HCT116 (cell line): ENCODE data around the gene HMGCLL1. TPM values are rescaled to one million over a fixed set of nuclear protein-coding genes. Genes with fewer than 3 reads are reported as not detected.

ENCODE experiments used
- ATAC-seq: fragments of 200-7000 bp; cut with Tn5 transposase; 2 replicates; pipeline ENCODE4 v1.9.1; 2020; ENCODE audit warnings: mild to moderate bottlenecking, moderate library complexity
- BruUV-seq: library from RNA; stranded (reverse); fragments of 400-500 nt; replicated peaks from 2 replicates; lab custom pipeline; 2021; lab: Mats Ljungman, UMichigan
- CTCF ChIA-PET: fragments of 300-600 bp; sonication (Branson Sonifier 250); formaldehyde crosslinking; loops from one replicate; lab custom pipeline; 2021; ENCODE audit warnings: antibody characterized with exemption; lab: Charles Lee
- POLR2A ChIA-PET: fragments of 300-600, 350-600 bp; sonication (Branson Sonifier 250); formaldehyde crosslinking; loops from one replicate; lab custom pipeline; 2021; ENCODE audit warnings: antibody characterized with exemption; lab: Charles Lee
- RAD21 ChIA-PET, 2 experiments: fragments of 300-600 bp; sonication (Branson Sonifier 250); formaldehyde crosslinking; loops; one replicate each; lab custom pipeline; 2023; ENCODE audit warnings: low total read pairs in 2 of 2; ENCODE audit not compliant: uncharacterized antibody in 2 of 2, unreplicated experiment in 2 of 2, low non-redundant PET in 1 of 2; lab: Charles Lee
- DNase-seq: peaks from one replicate; pipeline ENCODE4 v3.0.0-alpha.2; 2010; ENCODE audit warnings: low read depth, low spot score
- H2AFZ ChIP-seq: fragments of 200-600 bp; shearing (Covaris generic), sonication (generic); 2 replicates; pipeline ENCODE4 v1.6.1; 2017; ENCODE audit warnings: low read depth, mixed run types, mixed read lengths, antibody characterized with exemption, low read length; ENCODE audit not compliant: poor library complexity, severe bottlenecking
- H3K27ac ChIP-seq: 2 replicates; pipeline ENCODE4 v1.5.1; 2012; ENCODE audit warnings: low read depth, low read length
- H3K27me3 ChIP-seq: fragments of 200-600 bp; sonication (generic); 2 replicates; pipeline ENCODE4 v1.6.1; 2016; ENCODE audit warnings: mixed run types, low read length, mixed read lengths; ENCODE audit not compliant: insufficient read depth
- H3K36me3 ChIP-seq, 2 experiments: fragments of 200-500 bp in 1 of 2; fragments of 200-600 bp in 1 of 2; sonication (Bioruptor generic) in 1 of 2; sonication (generic) in 1 of 2; 2 replicates each; pipeline versions ENCODE4 v1.5.1 to v1.6.1; 2014 to 2016; ENCODE audit warnings: low read length in 2 of 2, inconsistent platforms in 1 of 2, mixed read lengths in 1 of 2, mixed run types in 1 of 2; ENCODE audit not compliant: insufficient read depth in 2 of 2, control insufficient read depth in 1 of 2
- H3K4me1 ChIP-seq, 2 experiments: fragments of 200-600 bp in 1 of 2; sonication (generic) in 1 of 2; 2 replicates each; pipeline versions ENCODE4 v1.5.1 to v1.6.1; 2012 to 2017; ENCODE audit warnings: low read length in 2 of 2, inconsistent platforms in 1 of 2, mild to moderate bottlenecking in 1 of 2, mixed read lengths in 1 of 2, mixed run types in 1 of 2, moderate library complexity in 1 of 2; ENCODE audit not compliant: insufficient read depth in 2 of 2, control insufficient read depth in 1 of 2
- H3K4me2 ChIP-seq: fragments of 200-600 bp; sonication (generic); 2 replicates; pipeline ENCODE4 v1.6.1; 2017; ENCODE audit warnings: mixed run types, low read length, mixed read lengths
- H3K4me3 ChIP-seq, 2 experiments: fragments of 200-600 bp in 1 of 2; sonication (generic) in 1 of 2; replicated peaks in 1 of 2; 2 replicates each; pipeline ENCODE4 v1.5.1; 2011 to 2016; ENCODE audit warnings: low read length in 2 of 2, control low read depth in 1 of 2, low read depth in 1 of 2, mild to moderate bottlenecking in 1 of 2, mixed read lengths in 1 of 2, mixed run types in 1 of 2
- H3K79me2 ChIP-seq: fragments of 200-600 bp; sonication (generic); 2 replicates; pipeline ENCODE4 v1.6.1; 2017; ENCODE audit warnings: mild to moderate bottlenecking, mixed run types, low read length, moderate library complexity, mixed read lengths; ENCODE audit not compliant: insufficient read depth
- H3K9ac ChIP-seq: fragments of 200-600 bp; sonication (generic); 2 replicates; pipeline ENCODE4 v1.6.1; 2016; ENCODE audit warnings: low read length, mixed read lengths
- H3K9me2 ChIP-seq: fragments of 200-600 bp; sonication (generic), shearing (Covaris generic); 2 replicates; pipeline ENCODE4 v1.6.1; 2017; ENCODE audit warnings: mixed run types, mild to moderate bottlenecking, moderate library complexity; ENCODE audit not compliant: insufficient read depth
- H3K9me3 ChIP-seq, 2 experiments: fragments of 200-500 bp in 1 of 2; fragments of 200-600 bp in 1 of 2; sonication (Bioruptor generic) in 1 of 2; sonication (generic) in 1 of 2; 2 replicates each; pipeline ENCODE4 v1.6.1; 2014 to 2017; ENCODE audit warnings: low read length in 2 of 2, mixed read lengths in 2 of 2, inconsistent platforms in 1 of 2, low read depth in 1 of 2, mild to moderate bottlenecking in 1 of 2, mixed run types in 1 of 2, moderate library complexity in 1 of 2; ENCODE audit not compliant: control insufficient read depth in 1 of 2, insufficient read depth in 1 of 2
- H4K20me1 ChIP-seq: fragments of 200-600 bp; sonication (generic), shearing (Covaris generic); 2 replicates; pipeline ENCODE4 v1.6.1; 2017; ENCODE audit warnings: mixed run types, mild to moderate bottlenecking, moderate library complexity; ENCODE audit not compliant: insufficient read depth
- ATF3 ChIP-seq: IDR thresholded peaks from 2 replicates; pipeline ENCODE4 v1.6.1; 2012
- CBX3 ChIP-seq: IDR thresholded peaks from 2 replicates; pipeline ENCODE4 v1.6.1; 2012; ENCODE audit warnings: low read depth
- EZH2 ChIP-seq: fragments of 200-600 bp; sonication (generic); IDR thresholded peaks from 2 replicates; pipeline ENCODE4 v1.6.1; 2017; ENCODE audit warnings: antibody characterized with exemption, mixed run types
- EZH2phosphoT487 ChIP-seq: fragments of 200-600 bp; IDR thresholded peaks from 2 replicates; pipeline ENCODE4 v1.6.1; 2018; ENCODE audit warnings: antibody characterized with exemption, borderline replicate concordance
- FOSL1 ChIP-seq: IDR thresholded peaks from 2 replicates; pipeline ENCODE4 v1.6.1; 2012; ENCODE audit warnings: low read depth
- JUND ChIP-seq: IDR thresholded peaks from 2 replicates; pipeline ENCODE4 v1.6.1; 2012
- MAX ChIP-seq: IDR thresholded peaks from 2 replicates; pipeline ENCODE4 v1.6.1; 2012
- POLR2AphosphoS5 ChIP-seq: IDR thresholded peaks from 2 replicates; pipeline ENCODE4 v1.6.1; 2011; ENCODE audit warnings: mild to moderate bottlenecking, low read depth, low read length, moderate library complexity
- RAD21 ChIP-seq: IDR thresholded peaks from 2 replicates; pipeline ENCODE4 v1.6.1; 2012; ENCODE audit warnings: low read depth, mild to moderate bottlenecking
- SIN3A ChIP-seq: IDR thresholded peaks from 2 replicates; pipeline ENCODE4 v1.6.1; 2012; ENCODE audit warnings: low read depth
- SP1 ChIP-seq: IDR thresholded peaks from 2 replicates; pipeline ENCODE4 v1.6.1; 2012; ENCODE audit warnings: low read depth
- SRF ChIP-seq: IDR thresholded peaks from 2 replicates; pipeline ENCODE4 v1.6.1; 2012; ENCODE audit warnings: low read depth
- YY1 ChIP-seq: IDR thresholded peaks from 2 replicates; pipeline ENCODE4 v1.6.1; 2011; ENCODE audit warnings: low read length, low read depth, moderate library complexity, mild to moderate bottlenecking; ENCODE audit not compliant: insufficient replicate concordance; ENCODE audit errors: extremely low read depth
- ZBTB33 ChIP-seq: IDR thresholded peaks from 2 replicates; pipeline ENCODE4 v1.6.1; 2011; ENCODE audit warnings: mild to moderate bottlenecking, low read length, moderate library complexity; ENCODE audit not compliant: insufficient replicate concordance; ENCODE audit errors: extremely low read depth
- ZFX ChIP-seq: fragments of 450-650 bp; IDR thresholded peaks from 2 replicates; pipeline ENCODE4 v1.6.1; 2017
- ZNF274 ChIP-seq: fragments of 200-500 bp; sonication (Bioruptor generic); IDR thresholded peaks from 2 replicates; pipeline ENCODE4 v1.6.1; 2014; ENCODE audit warnings: mild to moderate bottlenecking, low read depth, low read length, inconsistent platforms
- intact Hi-C: fragments of 100-400 bp; cut with micrococcal nuclease; formaldehyde crosslinking; loops from 2 replicates; pipeline ENCODE4 v1.10.0; 2022
- total RNA-seq: library from RNA; stranded (reverse); gene quantifications from one replicate; pipeline ENCODE4 v1.2.1, GENCODE V29; 2021; ENCODE audit not compliant: unreplicated experiment

HMGCLL1 gene
- total RNA-seq, 1 experiment from 2014 or later: not detected

- no peak for TF ChIP-seq MAX
- no peak for TF ChIP-seq JUND
- no peak for TF ChIP-seq ATF3
- TF ChIP-seq SP1: no peak
- no peak for TF ChIP-seq EZH2phosphoT487
- no peak for TF ChIP-seq POLR2AphosphoS5
Measured at GRCh38 chr6:55511122-55511800, 67.7 kb downstream of the HMGCLL1 start (continued).

GRCh38 chr6:55499591-55499990 is 79.4 kb downstream of the HMGCLL1 start:
- no peaks in the 10 kb centered on the region for H3K4me1 ChIP-seq
- H4K20me1 ChIP-seq: no peaks in the 10 kb centered on the region
- H3K27me3 ChIP-seq: peaks cover 16% of the 10 kb centered on the region
- ATAC-seq (no peak), DNase-seq (no peak)
- no peak overlapping the region for H3K9ac ChIP-seq
- no TSS peak for BruUV-seq
- no peaks in the 10 kb centered on the region for H3K9me2 ChIP-seq
- no peak overlapping the region for H3K4me2 ChIP-seq
- TF ChIP-seq YY1: no peak
- no peak for TF ChIP-seq ZFX
- TF ChIP-seq ATF3: no peak
- no peak for TF ChIP-seq ZBTB33
- no peak for TF ChIP-seq SRF
- TF ChIP-seq SIN3A: no peak
- TF ChIP-seq RAD21: no peak
- no peak for TF ChIP-seq EZH2
- TF ChIP-seq ZNF274: no peak
- no peak for TF ChIP-seq FOSL1
- TF ChIP-seq CBX3: no peak
- TF ChIP-seq SP1: no peak
- ChIA-PET CTCF (no interaction called here), POLR2A (no interaction called here), RAD21 (no interaction called here)
- H3K9me3 ChIP-seq: no peaks in the 10 kb centered on the region
- no peak overlapping the region for H2AFZ ChIP-seq
- intact Hi-C loops: no loop called here
- no peak overlapping the region for H3K4me3 ChIP-seq
- no peak overlapping the region for H3K27ac ChIP-seq
- no peaks in the 10 kb centered on the region for H3K79me2 ChIP-seq
- no peaks in the 10 kb centered on the region for H3K36me3 ChIP-seq
